IPS-18c (cell line): ENCODE data around the gene CAMSAP1.

ENCODE experiments used
- H3K4me3 ChIP-seq: 2 replicates; pipeline ENCODE4 v1.7.0; 2013; ENCODE audit warnings: low read depth, mild to moderate bottlenecking, low read length, moderate library complexity; ENCODE audit not compliant: insufficient read depth
- H3K9me3 ChIP-seq: one replicate; pipeline ENCODE4 v1.6.1; 2013; ENCODE audit warnings: mild to moderate bottlenecking, low read length, moderate library complexity; ENCODE audit not compliant: control insufficient read depth, insufficient read depth

CAMSAP1 gene

GRCh38 chr9:135772056-135772646 is 135.2 kb downstream of the CAMSAP1 start:
- no peak overlapping the region for H3K4me3 ChIP-seq
- H3K9me3 ChIP-seq, result no peaks in the 10 kb centered on the region

GRCh38 chr9:135771401-135772051 is 135.8 kb downstream of the CAMSAP1 start:
- Histone ChIP-seq H3K4me3 (no peak overlapping the region), H3K9me3 (no peaks in the 10 kb centered on the region)

- Histone ChIP-seq H3K4me3 (no peak overlapping the region), H3K9me3 (no peaks in the 10 kb centered on the region)
Measured at GRCh38 chr9:135770771-135771170, 136.6 kb downstream of the CAMSAP1 start.

GRCh38 chr9:135770203-135770535 is 137.2 kb downstream of the CAMSAP1 start:
- Histone ChIP-seq H3K9me3 (no peaks in the 10 kb centered on the region), H3K4me3 (no peak overlapping the region)

GRCh38 chr9:135769489-135770202 is 137.7 kb downstream of the CAMSAP1 start:
- Histone ChIP-seq H3K4me3 (no peak overlapping the region), H3K9me3 (no peaks in the 10 kb centered on the region)

- Histone ChIP-seq H3K9me3 (no peaks in the 10 kb centered on the region), H3K4me3 (no peak overlapping the region)
Measured at GRCh38 chr9:135768516-135769218, 138.7 kb downstream of the CAMSAP1 start.

GRCh38 chr9:135766707-135767106 is 140.6 kb downstream of the CAMSAP1 start:
- H3K4me3 ChIP-seq, result no peak overlapping the region
- H3K9me3 ChIP-seq, result no peaks in the 10 kb centered on the region

- no peaks in the 10 kb centered on the region for H3K9me3 ChIP-seq
- H3K4me3 ChIP-seq, result no peak overlapping the region
Measured at GRCh38 chr9:135766251-135766650, 141.1 kb downstream of the CAMSAP1 start.

- Histone ChIP-seq H3K9me3 (no peaks in the 10 kb centered on the region), H3K4me3 (no peak overlapping the region)
Measured at GRCh38 chr9:135765416-135765815, 141.9 kb downstream of the CAMSAP1 start.

- H3K4me3 ChIP-seq, result no peak overlapping the region
Measured at GRCh38 chr9:135764731-135765130, 142.6 kb downstream of the CAMSAP1 start.

GRCh38 chr9:135763716-135764446 is 143.5 kb downstream of the CAMSAP1 start:
- Histone ChIP-seq H3K9me3 (no peaks in the 10 kb centered on the region), H3K4me3 (no peak overlapping the region)

More at GRCh38 chr9:135764731-135765130, 142.6 kb downstream of the CAMSAP1 start:
- H3K9me3 ChIP-seq, result no peaks in the 10 kb centered on the region

GRCh38 chr9:135762921-135763320 is 144.4 kb downstream of the CAMSAP1 start:
- Histone ChIP-seq H3K9me3 (no peaks in the 10 kb centered on the region), H3K4me3 (no peak overlapping the region)

GRCh38 chr9:135761845-135762168 is 145.5 kb downstream of the CAMSAP1 start:
- no peaks in the 10 kb centered on the region for H3K9me3 ChIP-seq
- no peak overlapping the region for H3K4me3 ChIP-seq

- Histone ChIP-seq H3K4me3 (no peak overlapping the region), H3K9me3 (no peaks in the 10 kb centered on the region)
Measured at GRCh38 chr9:135761150-135761844, 146.0 kb downstream of the CAMSAP1 start.

GRCh38 chr9:135760465-135760864 is 146.9 kb downstream of the CAMSAP1 start:
- Histone ChIP-seq H3K9me3 (no peaks in the 10 kb centered on the region), H3K4me3 (no peak overlapping the region)

- Histone ChIP-seq H3K4me3 (no peak overlapping the region), H3K9me3 (no peaks in the 10 kb centered on the region)
Measured at GRCh38 chr9:135759676-135760300, 147.6 kb downstream of the CAMSAP1 start.
